LNCAP (cell line): ENCODE data around the gene SCUBE2.

Experiments used
- TF ChIP-seq, protein P1 (sequence below): fragments of 450-650 bp; IDR thresholded peaks from 2 replicates; pipeline ENCODE4 v1.5.1; 2017; ENCODE audit warnings: mild to moderate bottlenecking

The SCUBE2 gene

DNA sequence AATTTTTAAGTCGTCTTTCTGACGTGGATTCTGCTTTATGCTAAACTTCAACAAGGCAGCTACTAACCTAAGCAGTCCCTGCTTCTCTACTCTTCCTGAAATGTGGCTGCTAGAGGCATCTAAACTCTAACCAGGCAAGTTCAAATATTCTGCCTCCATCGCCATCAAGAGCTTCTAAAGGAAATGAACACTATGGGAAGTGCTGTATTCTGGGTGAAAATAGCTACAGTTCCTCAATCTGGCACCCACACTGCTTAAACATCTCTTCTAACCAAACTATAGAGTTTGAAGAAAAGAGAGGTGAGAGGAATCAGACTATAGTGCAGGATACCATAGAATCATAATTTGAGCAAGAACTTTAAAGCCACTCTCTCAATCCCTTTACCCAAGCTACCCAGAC, 93.9 kb downstream of the SCUBE2 start:
- TF ChIP-seq, protein P1, sequence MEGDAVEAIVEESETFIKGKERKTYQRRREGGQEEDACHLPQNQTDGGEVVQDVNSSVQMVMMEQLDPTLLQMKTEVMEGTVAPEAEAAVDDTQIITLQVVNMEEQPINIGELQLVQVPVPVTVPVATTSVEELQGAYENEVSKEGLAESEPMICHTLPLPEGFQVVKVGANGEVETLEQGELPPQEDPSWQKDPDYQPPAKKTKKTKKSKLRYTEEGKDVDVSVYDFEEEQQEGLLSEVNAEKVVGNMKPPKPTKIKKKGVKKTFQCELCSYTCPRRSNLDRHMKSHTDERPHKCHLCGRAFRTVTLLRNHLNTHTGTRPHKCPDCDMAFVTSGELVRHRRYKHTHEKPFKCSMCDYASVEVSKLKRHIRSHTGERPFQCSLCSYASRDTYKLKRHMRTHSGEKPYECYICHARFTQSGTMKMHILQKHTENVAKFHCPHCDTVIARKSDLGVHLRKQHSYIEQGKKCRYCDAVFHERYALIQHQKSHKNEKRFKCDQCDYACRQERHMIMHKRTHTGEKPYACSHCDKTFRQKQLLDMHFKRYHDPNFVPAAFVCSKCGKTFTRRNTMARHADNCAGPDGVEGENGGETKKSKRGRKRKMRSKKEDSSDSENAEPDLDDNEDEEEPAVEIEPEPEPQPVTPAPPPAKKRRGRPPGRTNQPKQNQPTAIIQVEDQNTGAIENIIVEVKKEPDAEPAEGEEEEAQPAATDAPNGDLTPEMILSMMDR: no peak

DNA sequence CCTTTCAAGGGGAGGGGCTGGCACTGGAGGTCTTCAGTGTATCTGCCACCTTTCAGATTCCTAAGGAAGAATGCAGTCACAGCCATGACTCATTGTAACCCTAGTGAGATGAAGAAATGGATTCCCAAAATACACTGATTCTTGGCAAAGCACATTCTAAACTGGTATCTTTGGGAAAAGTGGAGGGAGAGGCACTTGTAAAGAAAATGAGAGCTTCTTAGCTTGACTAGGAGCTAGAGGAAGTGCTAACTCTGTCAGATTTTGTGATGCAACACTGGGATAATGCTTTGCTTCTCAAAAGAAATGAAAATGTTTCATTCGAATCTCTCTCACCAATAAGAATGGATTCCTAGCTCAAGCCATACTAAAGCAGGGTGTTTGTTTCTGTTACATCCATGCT, 101.9 kb downstream of the SCUBE2 start:
- TF ChIP-seq, protein P1: no peak

DNA sequence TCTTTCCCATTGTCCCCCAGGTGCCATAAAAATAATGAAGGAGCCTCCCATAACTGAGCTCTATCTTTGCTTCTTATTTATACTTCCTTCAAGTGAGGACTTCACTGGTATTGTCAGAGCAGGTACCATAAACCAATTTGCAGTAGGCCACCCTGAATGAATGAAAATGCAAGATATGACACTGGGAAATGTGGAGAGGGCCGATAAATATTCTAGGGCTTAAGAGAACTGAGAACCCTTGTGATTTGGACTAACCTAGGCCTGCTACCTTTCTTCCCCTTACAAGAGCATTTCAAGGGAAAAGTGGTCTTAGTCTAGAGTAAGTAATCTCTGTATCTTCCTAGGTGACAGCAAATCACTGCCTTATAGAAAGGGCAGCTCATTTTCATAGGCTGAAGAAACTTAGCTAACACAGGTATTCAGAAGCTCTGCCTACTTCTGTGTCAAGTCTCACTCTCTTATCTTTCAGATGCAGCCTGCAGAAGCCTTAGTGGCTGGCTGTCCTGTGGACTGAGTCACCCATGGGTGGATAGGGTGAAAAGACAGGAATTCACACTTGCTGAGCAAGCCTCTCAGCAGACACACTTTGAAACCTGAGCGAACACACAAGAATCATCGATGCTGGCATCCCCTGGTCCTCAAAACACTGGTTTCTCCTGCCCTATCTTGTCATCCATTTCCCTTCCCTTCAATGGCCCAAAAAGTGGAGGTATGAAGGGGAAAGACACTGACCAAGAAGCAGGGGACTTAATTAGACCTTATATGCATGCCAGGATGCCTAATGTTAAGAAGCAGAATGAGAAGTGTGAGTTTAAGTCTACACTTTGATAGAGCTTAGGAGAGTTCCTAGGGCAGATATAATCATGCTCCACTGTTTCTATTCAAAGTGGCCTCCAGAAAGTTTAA, 102.8 kb downstream of the SCUBE2 start:
- TF ChIP-seq, protein P1: no peak

DNA sequence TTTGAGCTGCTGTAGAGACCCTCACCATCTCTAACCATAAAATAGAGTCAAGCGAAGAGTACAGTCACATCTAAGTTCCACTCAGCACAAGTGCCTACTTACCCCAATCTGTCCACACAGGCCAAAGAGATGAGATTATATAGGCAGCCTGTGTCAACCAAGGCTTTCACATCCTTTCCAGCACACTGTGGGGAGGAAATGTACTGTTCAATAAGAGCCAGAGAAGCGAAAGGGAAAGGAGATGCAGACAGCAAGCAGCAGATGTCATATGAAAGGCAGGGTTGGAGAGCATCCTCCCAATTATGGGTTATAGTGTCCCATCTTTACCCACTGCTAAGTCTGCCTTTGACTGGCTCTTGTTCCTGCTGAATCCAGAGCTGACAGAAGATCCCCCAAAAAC, 104.0 kb downstream of the SCUBE2 start:
- TF ChIP-seq, protein P1: no peak

DNA sequence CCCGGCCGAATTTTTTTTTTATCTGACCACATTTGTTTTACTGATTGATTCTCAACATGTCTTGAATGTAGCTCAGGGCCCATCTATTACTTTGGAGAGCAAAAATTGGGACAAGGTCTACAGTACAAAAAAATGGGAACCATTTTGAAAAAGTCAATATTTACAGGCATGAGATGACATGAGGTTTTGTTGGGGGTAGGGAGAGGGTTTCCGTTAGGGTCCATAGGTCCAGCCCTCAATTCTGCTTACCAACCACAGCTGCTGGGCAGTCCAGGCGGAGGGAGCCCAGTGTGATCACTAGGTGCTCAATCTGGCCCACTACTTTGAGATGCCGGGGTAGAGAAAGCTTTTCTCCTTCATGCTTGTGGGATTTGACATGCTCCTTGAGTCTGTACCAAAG, 105.9 kb downstream of the SCUBE2 start:
- TF ChIP-seq, protein P1: no peak

DNA sequence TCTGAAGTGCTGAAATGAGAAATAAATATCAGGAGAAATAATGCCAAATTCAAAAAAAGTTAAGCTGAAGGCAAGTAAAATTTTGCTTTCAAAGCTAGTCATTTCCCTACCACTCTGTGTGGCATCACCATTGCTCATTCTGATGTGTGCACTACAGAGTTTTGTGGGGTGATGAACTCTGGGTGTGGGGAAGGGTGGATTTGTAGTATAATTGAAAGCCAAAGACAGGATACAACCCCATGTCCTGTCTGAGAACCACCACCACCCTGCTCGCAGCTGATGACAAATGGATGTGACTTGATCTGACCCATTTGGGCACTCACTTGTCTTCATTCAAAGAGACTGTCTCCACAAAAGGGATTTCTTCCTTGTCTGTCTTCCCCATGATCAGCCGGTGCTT, 107.8 kb downstream of the SCUBE2 start:
- TF ChIP-seq, protein P1: no peak

DNA sequence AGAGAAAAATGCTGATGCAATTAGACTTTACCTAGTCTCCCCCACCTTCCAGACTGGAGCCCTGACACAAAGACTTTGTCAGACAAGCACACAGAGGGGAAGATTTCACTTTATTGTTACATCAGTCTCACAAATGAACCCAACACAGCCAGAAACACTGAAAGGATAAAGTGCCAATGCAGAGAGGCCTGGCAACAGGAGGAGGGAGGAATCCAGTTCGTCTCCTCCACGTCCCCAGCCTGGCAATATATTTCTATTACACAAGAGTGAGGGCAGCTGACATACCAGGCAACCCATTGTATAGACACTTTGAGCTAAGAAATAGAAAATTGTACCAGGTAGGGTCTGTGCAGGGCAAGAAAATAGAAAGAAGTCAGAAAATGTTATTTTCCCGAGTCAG, 110.9 kb downstream of the SCUBE2 start:
- TF ChIP-seq, protein P1: no peak

- TF ChIP-seq, protein P1: no peak
Observed at GRCh38 chr11:8973121-8973520, 118.3 kb downstream of the SCUBE2 start.
